Suprapubic skin (tissue), 3 donors: ENCODE measurements around the gene RHBDD2.

Experiments used
- EP300 ChIP-seq: sonication (generic); formaldehyde crosslinking; IDR thresholded peaks from one replicate; pipeline ENCODE4 v1.6.1; 2017; ENCODE audit warnings: antibody characterized with exemption
- TF ChIP-seq, protein P1 (sequence below), 2 donors: fragments of 200-600 bp in 1 of 2; fragments of 450-650 bp in 1 of 2; sonication (generic) in 1 of 2; IDR thresholded peaks; one replicate each; pipeline ENCODE4 v1.5.1; 2016 to 2019; ENCODE audit warnings: antibody characterized with exemption in 2 of 2, mild to moderate bottlenecking in 1 of 2, moderate library complexity in 1 of 2

GRCh38 chr7:75880242-75880641 lies 1.4 kb downstream of the RHBDD2 start:
- TF ChIP-seq, protein P1, sequence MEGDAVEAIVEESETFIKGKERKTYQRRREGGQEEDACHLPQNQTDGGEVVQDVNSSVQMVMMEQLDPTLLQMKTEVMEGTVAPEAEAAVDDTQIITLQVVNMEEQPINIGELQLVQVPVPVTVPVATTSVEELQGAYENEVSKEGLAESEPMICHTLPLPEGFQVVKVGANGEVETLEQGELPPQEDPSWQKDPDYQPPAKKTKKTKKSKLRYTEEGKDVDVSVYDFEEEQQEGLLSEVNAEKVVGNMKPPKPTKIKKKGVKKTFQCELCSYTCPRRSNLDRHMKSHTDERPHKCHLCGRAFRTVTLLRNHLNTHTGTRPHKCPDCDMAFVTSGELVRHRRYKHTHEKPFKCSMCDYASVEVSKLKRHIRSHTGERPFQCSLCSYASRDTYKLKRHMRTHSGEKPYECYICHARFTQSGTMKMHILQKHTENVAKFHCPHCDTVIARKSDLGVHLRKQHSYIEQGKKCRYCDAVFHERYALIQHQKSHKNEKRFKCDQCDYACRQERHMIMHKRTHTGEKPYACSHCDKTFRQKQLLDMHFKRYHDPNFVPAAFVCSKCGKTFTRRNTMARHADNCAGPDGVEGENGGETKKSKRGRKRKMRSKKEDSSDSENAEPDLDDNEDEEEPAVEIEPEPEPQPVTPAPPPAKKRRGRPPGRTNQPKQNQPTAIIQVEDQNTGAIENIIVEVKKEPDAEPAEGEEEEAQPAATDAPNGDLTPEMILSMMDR (IDR thresholded peaks at IDR 0.05), result no peak
- TF ChIP-seq EP300, result no peak
